HG03135 (cell line): ENCODE data around the gene DLGAP3.

Experiments used
- ATAC-seq: cut with Tn5 transposase; IDR thresholded peaks from one replicate; pipeline ENCODE4 v1.9.1; 2021; ENCODE audit warnings: mild to moderate bottlenecking, moderate library complexity; ENCODE audit not compliant: unreplicated experiment

The DLGAP3 gene

DNA sequence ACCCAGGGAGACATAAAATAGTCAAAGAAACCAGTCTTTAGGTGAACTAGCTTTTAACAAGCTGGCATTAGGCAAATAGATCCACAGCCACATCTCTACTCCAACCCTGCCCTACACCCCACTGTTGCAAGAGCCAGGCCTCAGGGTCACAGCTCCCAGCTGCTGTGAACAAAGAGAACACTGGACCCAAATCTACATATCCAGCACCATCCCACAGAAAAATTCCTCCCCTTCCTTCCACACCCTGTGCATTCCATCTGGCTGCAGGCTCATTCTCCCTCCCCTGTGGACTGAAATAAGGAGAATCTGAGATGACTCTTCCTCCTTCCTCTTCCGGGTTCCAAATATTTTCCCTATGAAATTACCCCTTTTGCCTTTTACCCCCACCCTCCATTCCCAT lies 23.2 kb downstream of the DLGAP3 start:
- no peak for ATAC-seq

DNA sequence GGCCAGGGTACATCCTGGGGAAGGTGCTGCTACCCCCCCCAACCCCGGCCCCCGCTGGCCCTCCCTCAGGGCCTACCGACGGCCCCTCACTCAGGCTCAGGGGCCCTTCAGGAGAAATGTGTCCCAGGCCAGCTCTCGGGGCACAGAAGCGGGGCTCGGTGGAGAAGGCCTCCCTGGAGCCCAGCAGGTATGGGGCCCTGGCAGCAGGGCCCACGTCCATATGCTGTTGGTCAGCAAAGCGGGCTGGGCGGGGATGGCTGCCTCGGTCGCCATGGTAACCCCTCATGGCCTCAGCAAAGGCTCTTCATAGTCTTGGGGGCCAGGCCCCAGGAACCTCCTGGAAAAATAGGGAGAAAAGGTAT lies 24.4 kb downstream of the DLGAP3 start:
- ATAC-seq, result no peak

DNA sequence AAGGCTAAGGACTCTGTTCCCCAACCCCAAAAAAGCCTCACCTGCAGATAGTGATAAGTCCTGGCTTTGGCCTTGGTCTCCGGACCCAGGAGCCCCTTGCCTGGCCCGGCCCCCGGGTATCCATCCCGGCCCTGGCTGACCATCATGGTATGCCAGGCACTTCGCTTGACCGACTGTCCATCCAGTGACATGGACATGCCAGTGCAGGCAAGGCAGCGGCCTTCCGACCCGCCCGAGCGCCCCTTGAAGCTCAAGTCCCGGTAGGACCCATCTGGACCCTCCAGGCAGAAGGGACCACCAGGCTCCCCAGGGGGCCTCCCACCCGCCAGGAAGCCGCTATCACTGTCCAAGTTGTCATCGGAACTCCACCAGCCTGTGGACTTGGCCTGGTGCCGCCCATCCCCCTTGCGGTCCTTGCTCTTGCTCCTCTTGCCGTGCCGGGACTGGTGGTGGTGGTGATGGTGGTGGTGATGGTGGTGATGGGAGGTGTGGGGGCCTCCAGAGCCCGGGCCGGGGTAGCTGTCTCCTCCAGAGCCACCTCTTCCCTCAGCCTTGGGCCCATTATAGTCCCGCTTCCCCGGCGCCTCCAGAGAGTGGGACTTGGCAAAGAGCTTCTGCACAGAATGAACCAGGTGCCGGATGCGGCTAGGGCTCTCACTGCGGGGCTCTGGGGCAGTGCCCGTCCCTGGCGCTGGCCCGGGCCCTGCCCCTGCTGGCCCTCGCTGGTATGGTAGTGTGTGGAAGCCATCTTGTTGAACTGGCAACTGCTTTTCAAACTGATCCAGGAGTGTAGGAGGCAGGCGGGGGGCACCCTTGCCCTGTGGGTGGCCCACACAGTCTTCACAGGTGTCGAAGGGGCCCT lies 25.0 kb downstream of the DLGAP3 start:
- ATAC-seq, result no peak

DNA sequence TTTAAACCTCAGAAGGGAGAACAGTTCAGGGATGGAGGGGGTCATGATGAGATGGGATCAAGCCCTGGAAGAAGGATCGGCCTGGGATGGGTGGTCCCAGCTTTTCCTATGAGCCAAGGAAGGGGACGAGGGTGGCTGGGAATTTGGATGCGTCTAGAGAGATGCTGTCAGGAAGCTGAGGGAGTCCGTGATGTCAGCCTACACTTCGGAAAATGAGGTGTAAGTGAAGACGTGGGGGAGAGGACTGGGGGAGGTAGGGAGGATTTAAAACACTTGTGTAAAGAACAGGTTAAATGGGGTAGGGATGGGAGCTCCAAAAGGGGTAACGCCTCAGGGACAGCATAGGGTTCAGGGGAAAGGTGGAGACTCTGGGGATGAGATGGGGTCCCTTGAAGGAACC lies 27.5 kb downstream of the DLGAP3 start:
- ATAC-seq, result no peak

DNA sequence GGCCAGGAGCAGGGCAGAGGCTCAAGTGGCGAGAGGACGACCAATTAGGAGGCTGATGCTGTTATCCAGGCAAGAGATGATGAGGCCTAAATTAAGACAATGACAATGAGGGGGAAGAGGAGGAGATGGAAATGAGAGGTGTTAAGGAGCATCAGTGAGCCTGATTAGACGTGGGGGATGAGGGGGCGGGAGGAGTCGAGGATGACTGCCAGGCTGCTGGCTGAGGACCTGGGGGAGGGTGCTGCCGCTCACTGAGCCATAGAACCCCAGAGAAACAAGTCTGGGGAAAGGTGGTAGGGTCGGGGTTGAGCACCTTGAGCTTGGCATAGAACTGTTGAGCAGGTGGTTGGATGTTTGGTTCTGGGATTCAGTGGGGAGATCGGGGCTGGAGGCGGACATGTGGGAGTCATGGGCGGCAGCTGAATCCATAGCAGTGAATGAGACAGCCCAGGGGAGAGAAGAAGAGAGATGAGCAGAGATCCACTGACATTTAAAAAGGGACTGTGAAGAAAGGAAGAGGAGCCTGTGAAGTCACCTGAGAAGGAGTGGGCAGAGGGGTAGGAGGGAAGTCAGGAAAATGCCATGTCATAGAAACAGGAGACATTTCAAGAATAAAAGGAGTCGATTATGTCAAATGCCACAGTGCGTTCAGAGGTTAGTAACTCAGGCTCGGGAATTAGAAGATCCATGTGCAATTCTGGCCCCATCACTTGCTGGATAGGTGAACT lies 28.5 kb downstream of the DLGAP3 start:
- ATAC-seq, result no peak

DNA sequence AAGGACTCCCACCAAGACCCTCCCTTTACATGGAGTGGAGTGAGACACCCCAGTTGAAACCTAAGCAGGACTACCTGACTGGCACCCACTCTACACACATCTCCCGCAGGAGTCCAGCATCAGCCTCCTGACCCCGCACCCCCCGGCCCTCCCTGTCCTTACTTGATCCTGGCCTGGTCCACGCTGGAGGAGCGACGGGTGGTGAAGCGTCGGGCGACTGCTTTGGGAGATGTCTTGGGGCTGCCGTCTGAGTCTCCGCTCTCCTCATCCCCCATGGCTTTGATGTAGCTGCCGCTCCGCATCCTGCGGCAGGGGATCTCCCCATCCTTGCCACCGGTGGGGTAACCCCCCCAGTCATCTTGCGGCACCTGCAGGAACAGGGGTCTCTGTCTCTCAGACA lies 29.5 kb downstream of the DLGAP3 start:
- no peak for ATAC-seq

DNA sequence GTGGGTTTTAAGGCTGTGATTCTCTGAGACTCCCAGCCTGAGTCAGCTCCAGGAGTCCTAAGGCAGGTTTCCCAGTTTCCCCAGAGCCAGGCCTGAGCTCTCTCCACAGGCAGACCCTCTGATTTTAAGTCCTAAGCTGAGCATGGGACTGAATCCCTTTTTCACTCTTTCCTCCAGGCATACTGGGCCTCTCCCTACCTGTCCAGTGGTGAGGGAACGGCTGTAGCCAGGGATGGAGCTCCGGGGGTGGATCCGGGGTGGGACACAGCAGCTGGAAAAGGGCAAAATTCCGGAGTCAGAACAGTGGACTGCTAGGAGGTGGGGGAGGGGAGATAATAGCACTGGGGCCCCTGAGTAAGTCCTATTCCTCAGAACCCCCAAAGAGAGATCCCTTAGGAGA lies 30.0 kb downstream of the DLGAP3 start:
- no peak for ATAC-seq

DNA sequence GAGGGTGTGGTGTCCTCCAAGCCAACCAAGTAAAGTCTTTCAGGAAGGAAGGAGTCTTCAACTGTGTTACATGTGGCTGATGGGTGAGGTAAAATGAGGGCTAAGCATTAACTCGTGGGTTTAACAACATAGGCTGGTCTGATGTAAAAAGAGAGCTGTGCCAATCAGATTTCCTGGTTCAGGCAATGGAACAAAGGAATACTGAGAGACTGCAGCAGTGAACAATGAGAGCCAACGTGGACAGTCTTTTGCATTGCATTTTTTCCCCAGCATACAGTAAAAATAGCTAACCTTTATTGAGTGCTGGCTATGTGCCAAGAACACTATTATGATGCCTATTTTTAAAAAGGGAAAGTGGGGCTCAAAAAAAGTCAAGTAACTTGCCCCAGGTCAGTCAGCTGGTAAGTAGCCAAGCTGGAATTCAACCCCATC lies 31.1 kb downstream of the DLGAP3 start:
- ATAC-seq, result no peak

DNA sequence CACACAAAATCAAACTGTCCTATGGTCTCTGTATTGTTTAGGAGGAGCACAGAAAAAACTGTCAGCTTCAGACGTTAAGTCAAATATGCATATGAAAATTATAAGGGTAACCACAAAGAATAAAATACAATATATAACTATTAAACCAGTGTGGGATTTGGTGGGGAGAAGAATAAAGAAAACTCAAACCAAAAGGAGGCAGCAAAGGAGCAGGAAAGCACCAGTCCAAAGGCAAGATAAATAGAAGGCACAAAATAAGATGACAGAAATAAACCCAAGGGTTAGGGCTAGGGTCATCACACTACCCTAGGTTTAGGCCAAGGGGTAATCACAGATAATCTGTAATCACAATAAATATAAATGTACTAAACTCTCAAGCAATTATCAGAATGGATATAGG lies 32.8 kb downstream of the DLGAP3 start:
- ATAC-seq, result no peak

DNA sequence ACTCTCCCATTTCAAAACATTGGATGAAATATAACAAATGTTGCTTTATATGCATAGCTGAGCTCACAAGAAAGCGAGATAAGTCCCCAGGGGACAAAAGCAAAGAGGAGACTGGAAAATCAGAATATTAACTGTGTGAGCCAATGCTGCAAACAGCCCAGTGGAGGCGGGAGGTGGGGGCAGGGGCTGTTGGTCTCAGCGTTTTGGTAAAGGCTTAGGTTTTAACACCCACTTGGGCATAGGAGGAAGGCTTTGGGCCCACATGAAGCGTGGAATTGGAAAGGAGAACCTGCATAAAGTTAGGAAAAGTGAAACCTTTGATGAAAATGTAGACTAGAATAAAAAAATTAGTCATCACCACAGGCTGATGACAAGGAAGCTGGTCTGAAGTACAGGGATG lies 39.7 kb downstream of the DLGAP3 start:
- no peak for ATAC-seq

DNA sequence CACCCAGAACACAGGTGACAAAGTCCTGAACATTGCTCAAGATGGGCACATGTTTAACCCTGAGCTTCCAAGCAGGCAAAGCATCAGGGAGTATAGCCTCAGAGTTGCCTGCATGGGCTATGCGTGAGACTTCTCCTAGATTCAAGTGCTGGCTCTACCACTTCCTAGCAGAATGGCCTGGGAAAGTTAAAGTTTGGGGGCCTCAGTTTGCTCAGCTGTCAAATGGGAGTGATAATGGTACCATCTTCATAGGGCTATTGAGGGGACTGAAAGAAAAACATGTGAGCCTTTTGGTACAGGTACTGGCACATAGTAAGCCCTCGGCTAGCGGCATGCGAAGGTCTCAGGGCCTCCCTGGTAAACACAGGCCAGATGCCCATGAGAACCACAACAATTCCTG lies 41.9 kb downstream of the DLGAP3 start:
- ATAC-seq, result no peak

DNA sequence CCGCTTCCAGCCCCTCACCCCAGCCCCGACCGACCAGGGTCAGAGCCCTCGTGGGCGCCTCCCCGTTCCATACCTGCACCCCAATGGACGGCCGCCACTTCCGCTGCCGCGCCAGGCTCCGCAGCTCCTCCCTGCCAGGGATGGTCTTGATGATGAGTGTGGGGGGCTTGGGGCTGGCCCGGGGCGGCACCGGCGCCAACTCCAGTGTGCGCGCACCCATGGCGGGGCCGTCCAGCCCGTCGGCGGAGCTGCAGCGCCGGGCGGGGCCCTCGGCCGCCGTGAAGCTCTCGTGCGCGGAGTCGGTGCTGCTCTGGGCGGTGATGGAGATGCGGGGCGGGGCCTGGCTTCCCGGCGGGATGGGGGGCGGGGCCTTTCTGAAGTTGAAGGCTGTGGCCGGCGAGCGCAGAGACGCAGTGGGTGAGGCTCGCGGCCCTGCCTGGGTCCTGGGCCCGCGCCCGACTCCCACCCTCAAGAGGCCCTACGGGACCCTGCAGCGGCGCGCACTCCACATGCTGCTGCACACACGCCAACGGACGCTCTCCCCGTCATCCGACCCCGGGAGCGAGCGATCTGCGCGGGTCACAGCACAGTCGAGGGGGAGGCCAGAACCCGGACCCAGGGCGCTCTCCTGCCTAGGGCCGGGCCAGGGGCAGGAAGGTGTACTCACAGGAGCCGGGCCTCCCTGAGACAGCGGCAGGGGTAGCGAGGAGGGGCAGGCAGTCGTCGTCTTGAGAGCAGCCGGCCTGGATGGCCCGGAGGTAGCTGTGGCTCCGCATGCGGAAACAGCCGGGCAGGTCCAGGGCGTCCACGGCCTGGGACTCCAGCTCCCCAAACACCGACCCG lies 43.8 kb downstream of the DLGAP3 start:
- no peak for ATAC-seq

DNA sequence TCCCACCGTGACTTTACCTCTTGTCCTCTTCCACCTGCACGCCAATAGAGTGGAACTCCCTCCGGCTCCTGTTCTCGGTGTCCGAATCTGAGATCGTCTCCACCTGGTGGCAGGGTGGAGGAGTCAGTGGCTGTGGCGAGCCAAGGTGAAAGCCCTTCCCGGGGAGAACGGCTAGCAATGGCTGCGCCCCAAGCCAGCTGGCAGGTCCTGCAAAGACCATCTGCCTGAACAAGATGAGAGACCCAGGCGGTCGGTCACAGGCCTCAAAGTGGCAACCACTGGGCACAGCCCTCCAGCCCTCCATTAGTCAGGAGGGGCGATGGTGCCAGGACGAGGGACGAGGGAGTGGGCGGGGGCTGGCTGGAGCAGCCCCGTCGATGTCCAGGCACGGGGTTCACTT lies 44.5 kb downstream of the DLGAP3 start:
- ATAC-seq, result no peak

DNA sequence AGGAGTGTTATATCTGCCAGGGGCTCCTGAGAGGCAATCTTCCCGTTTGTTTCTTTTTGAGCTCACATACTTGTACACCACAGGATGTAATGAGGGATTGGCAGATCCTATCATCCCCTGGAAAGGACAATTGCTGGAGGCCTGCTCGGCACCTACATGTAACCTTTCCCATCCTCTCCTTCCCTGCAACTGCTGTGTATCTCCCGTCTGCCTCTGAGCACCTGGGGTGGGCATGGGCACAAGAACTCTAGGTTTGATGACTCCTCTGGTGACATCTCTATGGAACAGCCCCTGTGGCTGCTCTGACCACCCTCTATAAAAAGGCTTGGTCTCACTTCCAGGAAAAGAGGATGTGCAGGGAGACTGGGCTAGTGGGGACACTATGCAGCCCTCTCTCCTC lies 44.9 kb downstream of the DLGAP3 start:
- ATAC-seq, result no peak

DNA sequence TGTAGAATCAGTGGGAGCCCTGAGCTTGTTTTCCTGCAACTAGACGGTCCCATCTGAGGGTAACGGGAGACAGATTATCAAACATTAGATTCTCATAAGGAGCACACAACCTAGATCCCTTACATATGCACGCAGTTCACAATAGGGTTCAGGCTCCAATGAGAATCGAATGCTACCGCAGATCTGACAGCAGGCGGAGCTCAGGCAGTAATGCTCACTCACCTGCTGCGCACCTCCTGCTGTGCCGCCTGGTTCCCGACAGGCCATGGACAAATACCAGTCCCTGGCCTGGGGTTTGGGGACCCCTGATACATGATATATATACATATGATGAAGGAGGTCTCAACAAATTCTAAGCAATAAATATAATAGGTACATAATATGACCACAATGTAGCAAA lies 50.2 kb downstream of the DLGAP3 start:
- no peak for ATAC-seq

DNA sequence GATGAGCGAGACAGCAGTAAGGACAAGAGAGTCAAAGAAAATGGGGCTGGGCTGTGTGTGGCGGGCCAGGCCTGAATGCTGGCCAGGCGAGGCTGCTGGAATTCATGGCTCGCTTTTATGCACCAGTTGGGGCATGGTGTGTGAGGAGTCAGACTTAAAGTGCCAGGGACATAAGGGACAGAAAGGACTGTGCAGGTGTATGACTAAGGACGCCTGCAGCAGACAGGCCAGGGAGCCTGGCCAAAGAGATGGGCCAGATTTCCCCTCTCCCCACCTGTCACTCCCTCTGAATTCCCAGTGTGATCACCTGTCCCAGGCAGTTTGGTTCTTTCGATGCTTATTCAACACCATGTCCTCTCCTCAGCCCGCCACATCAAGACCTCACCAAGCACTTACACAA lies 53.0 kb downstream of the DLGAP3 start:
- ATAC-seq, result no peak

DNA sequence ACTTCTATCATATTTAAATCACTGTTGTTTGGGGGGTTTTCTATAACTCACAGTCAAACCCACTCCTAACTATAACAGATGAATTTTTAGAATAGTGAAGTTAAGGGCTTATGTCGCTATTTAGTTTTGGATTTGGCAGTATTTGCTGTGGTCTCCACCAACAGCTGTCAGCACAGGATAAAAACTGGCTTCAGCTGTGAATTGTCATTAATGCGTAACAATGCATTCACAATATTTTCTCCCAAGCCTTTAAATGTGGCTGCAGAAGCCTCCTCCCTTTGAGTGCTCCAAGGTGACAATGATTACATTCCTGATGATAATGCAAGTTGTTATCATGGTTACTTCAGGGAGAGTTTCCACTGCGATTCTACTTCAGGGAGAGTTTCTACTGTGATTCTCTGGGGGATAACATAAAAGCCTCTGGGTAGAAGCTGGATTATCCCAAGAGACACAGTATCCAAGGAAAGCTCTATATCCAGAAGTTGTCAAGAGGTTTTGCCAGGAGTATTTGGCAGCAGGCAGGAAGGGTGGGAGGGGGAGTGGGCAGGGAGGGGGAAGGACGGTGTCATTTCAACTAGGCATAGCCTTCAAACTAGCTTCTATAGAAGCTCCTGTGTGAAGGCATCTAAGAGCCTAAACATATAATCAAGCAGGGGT lies 55.0 kb downstream of the DLGAP3 start:
- no peak for ATAC-seq

DNA sequence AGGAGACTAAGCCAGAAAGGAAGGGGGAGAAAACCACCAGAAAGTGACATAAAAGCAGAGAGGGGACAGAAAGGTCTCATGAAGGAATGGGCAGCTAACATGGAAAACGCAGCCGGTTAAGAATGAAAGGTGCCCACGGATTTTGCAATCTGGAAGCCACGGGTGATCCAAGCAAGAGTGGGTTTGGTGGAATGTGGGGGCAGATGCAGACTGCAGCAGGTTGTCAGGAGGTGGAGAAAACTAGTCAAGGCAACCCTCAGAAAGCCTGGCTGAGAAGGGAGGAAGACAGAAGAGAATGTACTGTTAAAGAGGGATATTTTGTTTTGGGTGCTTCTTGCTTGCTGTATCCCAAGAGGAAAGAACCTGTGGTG lies 57.3 kb downstream of the DLGAP3 start:
- no peak for ATAC-seq

DNA sequence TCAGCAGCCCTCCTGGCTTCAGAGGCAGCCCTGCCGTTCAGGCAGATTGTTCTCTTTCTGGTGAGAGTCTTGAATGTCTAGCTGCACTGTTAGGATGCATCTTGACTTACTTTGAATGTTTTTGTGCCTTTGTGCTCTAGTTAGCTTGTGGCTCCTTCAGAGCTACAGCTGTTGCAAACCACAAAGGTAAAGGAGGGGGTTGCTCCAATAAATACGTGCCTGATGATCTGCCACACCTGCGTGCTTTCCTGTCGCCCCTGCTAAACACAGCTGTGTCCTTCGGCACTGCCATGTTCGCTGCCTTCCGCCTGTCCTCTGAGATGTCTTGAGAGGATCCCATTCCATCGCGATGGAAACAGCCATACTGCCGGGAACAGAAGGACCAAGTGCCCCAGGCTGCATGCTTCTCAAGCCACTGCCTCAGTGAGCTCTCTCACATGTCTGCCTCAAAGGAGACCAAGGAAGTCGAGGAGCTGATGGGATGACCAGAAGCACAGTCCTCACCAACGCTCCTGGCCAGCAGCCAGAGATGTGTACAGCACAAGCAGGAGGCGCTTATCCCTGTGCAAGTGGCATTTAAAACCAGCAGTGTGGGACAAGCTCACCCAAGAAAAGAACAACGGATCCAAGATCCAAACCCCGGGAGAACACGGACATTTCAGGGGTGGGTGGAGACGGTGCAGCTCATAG lies 57.9 kb downstream of the DLGAP3 start:
- ATAC-seq, result no peak

DNA sequence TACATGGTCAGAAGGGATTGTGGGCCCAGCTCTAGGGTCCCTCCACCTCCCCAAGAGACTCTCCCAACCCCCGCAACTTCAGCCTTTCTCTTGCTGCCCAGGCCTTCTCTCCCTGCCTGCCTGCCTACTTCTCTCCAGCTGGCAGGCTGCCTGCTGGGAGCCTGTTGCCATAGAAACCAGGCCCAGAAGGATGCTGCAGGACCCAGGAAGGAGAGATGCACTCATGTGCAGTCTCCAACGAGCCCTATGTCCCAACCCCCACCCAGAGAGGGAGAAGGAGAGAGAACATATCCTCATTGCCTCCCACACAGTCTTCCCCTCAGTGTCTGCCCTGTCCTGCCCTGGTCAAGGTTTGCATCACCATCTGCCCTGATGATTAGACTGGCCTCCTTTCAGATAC lies 59.1 kb downstream of the DLGAP3 start:
- no peak for ATAC-seq

DNA sequence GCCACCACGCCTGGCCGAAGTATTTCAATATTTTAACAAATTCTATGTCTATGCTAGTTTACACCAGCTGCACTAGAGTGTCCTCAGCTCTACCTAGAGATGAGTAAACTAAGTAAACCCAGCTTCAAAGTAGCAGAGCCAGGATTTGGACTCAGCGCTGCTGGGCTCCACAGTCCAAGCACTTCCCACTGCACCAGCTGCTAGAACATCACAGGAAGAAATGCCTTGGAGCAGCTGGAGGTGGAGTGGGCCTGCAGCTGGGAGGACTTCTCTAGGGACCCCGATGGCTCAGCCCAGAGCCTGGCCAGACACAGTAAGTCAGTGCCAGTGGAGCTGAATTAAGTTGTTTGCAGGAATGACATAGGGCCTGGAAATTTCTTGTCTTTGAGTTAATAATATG lies 59.7 kb downstream of the DLGAP3 start:
- no peak for ATAC-seq
